Activated naive CD8-positive, alpha-beta T cell treated with anti-CD3 and anti-CD28 coated beads, Interleukin-2, amount 50 U/mL, for 24 hours (primary cell): ENCODE measurements around the gene MCM5.
"Not testable (repeated sequence)": the region's sequence is repeated elsewhere in the genome, so short reads cannot be mapped to it uniquely, and the experiment has no call there.

ENCODE experiments used
- ATAC-seq: fragments of 150-1000 bp; cut with Tn5 transposase; one replicate; pipeline ENCODE4 v1.10.0; 2021
- DNase-seq: peaks from one replicate; pipeline ENCODE4 v3.0.0; 2021
- H3K27ac Mint-ChIP-seq: one replicate; pipeline ENCODE4 v1.8.0; 2021; ENCODE audit warnings: mild to moderate bottlenecking, mixed read lengths
- H3K27me3 Mint-ChIP-seq: one replicate; pipeline ENCODE4 v1.8.0; 2021; ENCODE audit warnings: mixed read lengths
- H3K36me3 Mint-ChIP-seq: one replicate; pipeline ENCODE4 v1.8.0; 2021; ENCODE audit warnings: low read depth, mixed read lengths
- H3K4me1 Mint-ChIP-seq: one replicate; pipeline ENCODE4 v1.8.0; 2021; ENCODE audit warnings: mixed read lengths
- H3K4me3 Mint-ChIP-seq: one replicate; pipeline ENCODE4 v1.8.0; 2021; ENCODE audit warnings: mild to moderate bottlenecking, moderate library complexity, mixed read lengths
- H3K9me3 Mint-ChIP-seq: one replicate; pipeline ENCODE4 v1.8.0; 2021; ENCODE audit warnings: mixed read lengths

Gene MCM5

GRCh38 chr22:35454416-35455054, 54.6 kb downstream of the MCM5 start:
- no peak for ATAC-seq
- DNase-seq: no peak
- no peaks in the 10 kb centered on the region for H3K4me1 Mint-ChIP-seq
- H3K27me3 Mint-ChIP-seq: no peaks in the 10 kb centered on the region
- H3K4me3 Mint-ChIP-seq: no peak overlapping the region
- no peaks in the 10 kb centered on the region for H3K9me3 Mint-ChIP-seq
- H3K36me3 Mint-ChIP-seq: peaks cover 3% of the 10 kb centered on the region
- no peak overlapping the region for H3K27ac Mint-ChIP-seq

GRCh38 chr22:35455529-35455928, 55.6 kb downstream of the MCM5 start:
- ATAC-seq: no peak
- no peak overlapping the region for H3K27ac Mint-ChIP-seq
- H3K36me3 Mint-ChIP-seq: no peaks in the 10 kb centered on the region
- DNase-seq: no peak
- H3K4me1 Mint-ChIP-seq: no peaks in the 10 kb centered on the region
- no peaks in the 10 kb centered on the region for H3K9me3 Mint-ChIP-seq
- no peak overlapping the region for H3K4me3 Mint-ChIP-seq
- H3K27me3 Mint-ChIP-seq: no peaks in the 10 kb centered on the region

DNA sequence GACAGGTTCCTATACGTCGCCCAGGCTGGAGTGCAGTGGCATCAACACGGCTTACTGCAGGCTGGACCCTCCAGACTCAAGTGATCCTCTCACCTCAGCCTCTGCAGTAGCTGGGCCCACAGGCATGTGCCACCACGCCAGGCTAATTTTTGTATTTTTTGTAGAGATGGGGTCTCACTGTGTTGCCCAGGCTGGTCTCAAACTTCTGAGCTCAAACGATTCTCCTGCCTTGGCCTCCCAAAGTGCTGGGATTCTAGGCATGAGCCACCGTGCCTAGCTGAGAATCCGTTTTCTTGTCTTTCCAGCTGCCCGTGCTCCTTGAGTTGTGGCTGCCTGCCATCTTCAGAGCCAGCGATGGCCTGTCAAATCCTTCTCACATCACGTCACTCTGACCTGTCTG, 56.8 kb downstream of the MCM5 start:
- H3K27ac Mint-ChIP-seq: no peak overlapping the region

GRCh38 chr22:35457729-35458546, 58.0 kb downstream of the MCM5 start:
- no peaks in the 10 kb centered on the region for H3K9me3 Mint-ChIP-seq
- no peaks in the 10 kb centered on the region for H3K4me1 Mint-ChIP-seq
- DNase-seq (no peak), ATAC-seq (no peak)
- no peak overlapping the region for H3K27ac Mint-ChIP-seq
- H3K27me3 Mint-ChIP-seq: no peaks in the 10 kb centered on the region
- no peak overlapping the region for H3K4me3 Mint-ChIP-seq
- H3K36me3 Mint-ChIP-seq: no peaks in the 10 kb centered on the region

More for the DNA sequence above, 56.8 kb downstream of the MCM5 start:
- Mint-ChIP-seq H3K36me3 (no peaks in the 10 kb centered on the region), H3K4me1 (no peaks in the 10 kb centered on the region), H3K4me3 (no peak overlapping the region), H3K27me3 (no peaks in the 10 kb centered on the region), H3K9me3 (no peaks in the 10 kb centered on the region)
- DNase-seq: no peak
- no peak for ATAC-seq

- ATAC-seq: no peak
- peaks cover 5% of the 10 kb centered on the region for H3K9me3 Mint-ChIP-seq
- H3K4me1 Mint-ChIP-seq: no peaks in the 10 kb centered on the region
- H3K4me3 Mint-ChIP-seq: no peak overlapping the region
- no peaks in the 10 kb centered on the region for H3K27me3 Mint-ChIP-seq
- H3K27ac Mint-ChIP-seq: no peak overlapping the region
- DNase-seq: no peak
- peaks cover 3% of the 10 kb centered on the region for H3K36me3 Mint-ChIP-seq
Observed at GRCh38 chr22:35458547-35459422, 58.8 kb downstream of the MCM5 start.

- DNase-seq: no peak
- no peaks in the 10 kb centered on the region for H3K4me1 Mint-ChIP-seq
- peaks cover 6% of the 10 kb centered on the region for H3K9me3 Mint-ChIP-seq
- no peak overlapping the region for H3K27ac Mint-ChIP-seq
- ATAC-seq: no peak
- H3K27me3 Mint-ChIP-seq: no peaks in the 10 kb centered on the region
- H3K36me3 Mint-ChIP-seq: peaks cover 3% of the 10 kb centered on the region
- no peak overlapping the region for H3K4me3 Mint-ChIP-seq
Observed at GRCh38 chr22:35459423-35459894, 59.5 kb downstream of the MCM5 start.

GRCh38 chr22:35459976-35460375, 60.0 kb downstream of the MCM5 start:
- H3K4me3 Mint-ChIP-seq, H3K27me3 Mint-ChIP-seq, ATAC-seq: not testable (repeated sequence)

GRCh38 chr22:35460688-35461087, 60.7 kb downstream of the MCM5 start:
- no peak overlapping the region for H3K27ac Mint-ChIP-seq
- no peaks in the 10 kb centered on the region for H3K4me1 Mint-ChIP-seq
- H3K9me3 Mint-ChIP-seq: peaks cover 6% of the 10 kb centered on the region
- H3K27me3 Mint-ChIP-seq: no peaks in the 10 kb centered on the region
- peaks cover 3% of the 10 kb centered on the region for H3K36me3 Mint-ChIP-seq
- no peak overlapping the region for H3K4me3 Mint-ChIP-seq
- DNase-seq: no peak
- no peak for ATAC-seq

More at GRCh38 chr22:35459976-35460375, 60.0 kb downstream of the MCM5 start:
- not testable (repeated sequence) for H3K27ac Mint-ChIP-seq, H3K9me3 Mint-ChIP-seq, H3K4me1 Mint-ChIP-seq, H3K36me3 Mint-ChIP-seq, DNase-seq

- no peaks in the 10 kb centered on the region for H3K4me1 Mint-ChIP-seq
- DNase-seq (no peak), ATAC-seq (no peak)
- H3K27ac Mint-ChIP-seq: no peak overlapping the region
- no peak overlapping the region for H3K4me3 Mint-ChIP-seq
- H3K9me3 Mint-ChIP-seq: peaks cover 6% of the 10 kb centered on the region
- H3K36me3 Mint-ChIP-seq: peaks cover 3% of the 10 kb centered on the region
- H3K27me3 Mint-ChIP-seq: no peaks in the 10 kb centered on the region
Observed at GRCh38 chr22:35462498-35463230, 62.7 kb downstream of the MCM5 start.

- no peak overlapping the region for H3K4me3 Mint-ChIP-seq
- ATAC-seq (no peak), DNase-seq (no peak)
- H3K27me3 Mint-ChIP-seq: no peaks in the 10 kb centered on the region
- H3K9me3 Mint-ChIP-seq: peaks cover 6% of the 10 kb centered on the region
- no peak overlapping the region for H3K27ac Mint-ChIP-seq
- peaks cover 3% of the 10 kb centered on the region for H3K36me3 Mint-ChIP-seq
- no peaks in the 10 kb centered on the region for H3K4me1 Mint-ChIP-seq
Observed at GRCh38 chr22:35463231-35463933, 63.4 kb downstream of the MCM5 start.

DNA sequence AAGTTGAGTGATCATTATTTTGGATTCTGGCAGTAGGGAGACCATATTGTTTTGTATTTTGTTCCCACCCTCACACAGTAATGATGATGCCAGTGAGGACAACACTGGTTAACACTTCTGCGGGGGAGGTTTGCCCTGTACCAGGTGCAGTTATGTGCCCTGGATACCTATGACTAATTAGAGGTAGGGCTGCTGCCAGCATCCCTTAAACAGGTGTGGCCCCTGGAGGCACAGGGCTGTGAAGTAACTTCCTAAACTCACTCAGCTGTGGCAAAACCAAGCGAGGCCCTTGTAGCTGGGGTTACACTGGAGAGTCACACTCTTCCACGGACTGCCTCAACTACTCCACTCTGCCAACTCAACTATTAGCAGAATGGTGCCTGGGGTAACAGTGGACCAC, 64.5 kb downstream of the MCM5 start:
- DNase-seq (no peak), ATAC-seq (no peak)
- peaks cover 6% of the 10 kb centered on the region for H3K9me3 Mint-ChIP-seq

DNA sequence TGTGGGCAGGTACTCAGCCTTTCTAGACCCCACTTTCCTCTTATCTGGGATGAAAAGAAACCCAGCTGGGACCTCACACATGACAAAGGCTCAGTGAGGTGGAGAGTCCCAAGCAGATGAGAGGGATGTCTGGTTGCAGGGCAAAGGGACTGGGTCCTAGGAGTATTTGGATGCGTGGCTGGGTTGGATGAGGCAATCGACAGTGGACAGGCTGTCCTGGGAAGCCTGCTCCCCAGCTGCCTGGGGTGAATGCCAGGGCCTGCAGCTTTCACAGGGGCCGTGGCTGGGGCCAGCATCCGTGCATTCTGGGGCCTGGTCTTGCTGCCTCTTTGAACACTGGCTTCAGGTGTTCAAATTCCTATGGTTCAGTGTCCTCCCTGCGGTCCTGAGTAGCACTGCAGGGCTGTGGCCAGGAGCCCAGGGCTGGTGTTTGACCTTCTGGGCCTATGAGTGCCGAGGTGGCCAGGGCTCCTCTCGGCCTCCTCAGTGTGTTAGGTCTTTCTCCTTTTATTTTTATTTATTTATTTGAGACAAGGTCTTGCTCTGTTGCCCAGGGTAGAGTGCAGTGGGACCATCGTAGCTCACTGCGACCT, 65.3 kb downstream of the MCM5 start:
- no peak for ATAC-seq
- H3K4me1 Mint-ChIP-seq: no peaks in the 10 kb centered on the region
- H3K27me3 Mint-ChIP-seq: no peaks in the 10 kb centered on the region
- no peak overlapping the region for H3K4me3 Mint-ChIP-seq
- peaks cover 6% of the 10 kb centered on the region for H3K9me3 Mint-ChIP-seq
- peaks cover 3% of the 10 kb centered on the region for H3K36me3 Mint-ChIP-seq
- DNase-seq: no peak
- H3K27ac Mint-ChIP-seq: no peak overlapping the region

More for the DNA sequence above, 64.5 kb downstream of the MCM5 start:
- no peak overlapping the region for H3K4me3 Mint-ChIP-seq
- no peak overlapping the region for H3K27ac Mint-ChIP-seq
- peaks cover 3% of the 10 kb centered on the region for H3K36me3 Mint-ChIP-seq
- H3K4me1 Mint-ChIP-seq: no peaks in the 10 kb centered on the region
- no peaks in the 10 kb centered on the region for H3K27me3 Mint-ChIP-seq

- no peaks in the 10 kb centered on the region for H3K4me1 Mint-ChIP-seq
- peaks cover 8% of the 10 kb centered on the region for H3K9me3 Mint-ChIP-seq
- H3K27me3 Mint-ChIP-seq: no peaks in the 10 kb centered on the region
- H3K4me3 Mint-ChIP-seq: no peak overlapping the region
- no peak for DNase-seq
- H3K27ac Mint-ChIP-seq: no peak overlapping the region
- peaks cover 13% of the 10 kb centered on the region for H3K36me3 Mint-ChIP-seq
- no peak for ATAC-seq
Observed at GRCh38 chr22:35467681-35468434, 67.9 kb downstream of the MCM5 start.
